Tibial nerve (tissue), 4 donors: ENCODE results near the gene DOCK9. TPM values are rescaled to one million over a fixed set of nuclear protein-coding genes. Genes with fewer than 3 reads are reported as not detected.

Experiments
- DNase-seq, 2 donors: peaks; one replicate each; pipeline ENCODE4 v3.0.0-alpha.2; 2019; ENCODE audit warnings: low spot score in 2 of 2
- H3K27ac ChIP-seq, 4 donors: fragments of 200-600 bp; sonication (generic) in 3 of 4; one replicate each; pipeline ENCODE4 v1.5.1; 2017 to 2019; ENCODE audit warnings: mild to moderate bottlenecking in 1 of 4
- H3K27me3 ChIP-seq, 2 donors: fragments of 200-600 bp; sonication (generic) in 1 of 2; one replicate each; pipeline versions ENCODE4 v1.5.1 to v1.6.0; 2017 to 2019
- H3K36me3 ChIP-seq, 3 donors: fragments of 200-600 bp; sonication (generic); one replicate each; pipeline ENCODE4 v1.5.1; 2018 to 2019
- H3K4me1 ChIP-seq, 4 donors: fragments of 200-600 bp; sonication (generic) in 3 of 4; one replicate each; pipeline ENCODE4 v1.5.1; 2017 to 2019
- H3K4me3 ChIP-seq, 4 donors: fragments of 200-600 bp; sonication (generic) in 3 of 4; one replicate each; pipeline ENCODE4 v1.5.1; 2017 to 2019; ENCODE audit warnings: mild to moderate bottlenecking in 1 of 4, moderate library complexity in 1 of 4
- H3K9me3 ChIP-seq, 4 donors: fragments of 200-600 bp; sonication (generic) in 3 of 4; one replicate each; pipeline ENCODE4 v1.5.1; 2017 to 2019
- CTCF ChIP-seq, 5 experiments: fragments of 200-600 bp in 3 of 5; fragments of 450-650 bp in 2 of 5; sonication (generic) in 3 of 5; IDR thresholded peaks; one replicate each; pipeline ENCODE4 v1.5.1; 2016 to 2019; ENCODE audit warnings: antibody characterized with exemption in 5 of 5, mild to moderate bottlenecking in 3 of 5, moderate library complexity in 2 of 5
- EP300 ChIP-seq, 2 donors: sonication (generic); formaldehyde crosslinking; IDR thresholded peaks; one replicate each; pipeline ENCODE4 v1.6.1; 2017; ENCODE audit warnings: antibody characterized with exemption in 2 of 2, mild to moderate bottlenecking in 1 of 2
- POLR2A ChIP-seq, 2 donors: fragments of 450-650 bp; IDR thresholded peaks; one replicate each; pipeline ENCODE4 v1.6.1; 2017; ENCODE audit warnings: antibody characterized with exemption in 2 of 2, mild to moderate bottlenecking in 2 of 2, moderate library complexity in 2 of 2
- WGBS, 2 donors: methylation state at CpG; one replicate each; pipeline ENCODE4 v1.1.5; 2018; 5-methylcytosine and 5-hydroxymethylcytosine counted together
- total RNA-seq, 4 donors: library from RNA; depleted of rRNA; stranded (reverse); fragments of >200 nt; gene quantifications; one replicate each; pipeline ENCODE4 v1.1.0, GENCODE V29; 2016

Gene DOCK9
- total RNA-seq, 4 donors from 2014 or later = 147 to 258 (median 243) TPM

- Histone ChIP-seq H3K4me1 (peaks cover 0 to 38% (median 10%) of the 10 kb centered on the region in 4 donors), H3K9me3 (no peaks in the 10 kb centered on the region), H3K27me3 (no peaks in the 10 kb centered on the region), H3K4me3 (no peak overlapping the region), H3K36me3 (no peaks in the 10 kb centered on the region), H3K27ac (peak overlapping the region in 2 of 4 donors; percentile 25 to 52)
- TF ChIP-seq POLR2A (IDR thresholded peaks at IDR 0.05) (no peak), CTCF (IDR thresholded peaks at IDR 0.05) (no peak), EP300 (IDR thresholded peaks at IDR 0.05) (no peak)
- DNase-seq = no peak
- WGBS, 2 donors = 64 to 68% methylated on average over 7 to 9 of the region's 9 CpGs
Measured at GRCh38 chr13:98997738-98998641, 20.1 kb upstream of the DOCK9 start.

GRCh38 chr13:98997011-98997730 is 19.3 kb upstream of the DOCK9 start:
- TF ChIP-seq EP300 (IDR thresholded peaks at IDR 0.05) (no peak), POLR2A (IDR thresholded peaks at IDR 0.05) (no peak), CTCF (IDR thresholded peaks at IDR 0.05) (no peak)
- no peak for DNase-seq
- Histone ChIP-seq H3K36me3 (no peaks in the 10 kb centered on the region), H3K27me3 (no peaks in the 10 kb centered on the region), H3K27ac (peak overlapping the region in 2 of 4 donors; percentile 25 to 52), H3K4me1 (peaks cover 0 to 37% (median 10%) of the 10 kb centered on the region in 4 donors), H3K9me3 (no peaks in the 10 kb centered on the region), H3K4me3 (no peak overlapping the region)
- WGBS, 2 donors = 83 to 84% methylated on average over 11 of the region's 11 CpGs

GRCh38 chr13:98996046-98996445 is 18.2 kb upstream of the DOCK9 start:
- TF ChIP-seq POLR2A (IDR thresholded peaks at IDR 0.05) = no peak
- no peak for TF ChIP-seq CTCF (IDR thresholded peaks at IDR 0.05)
- no peak for TF ChIP-seq EP300 (IDR thresholded peaks at IDR 0.05)
- no peaks in the 10 kb centered on the region for H3K36me3 ChIP-seq
- WGBS, 2 donors = 97% methylated on average over 5 of the region's 5 CpGs
- no peak for DNase-seq
- peaks cover 0 to 37% (median 10%) of the 10 kb centered on the region in 4 donors for H3K4me1 ChIP-seq
- no peaks in the 10 kb centered on the region for H3K27me3 ChIP-seq
- no peak overlapping the region for H3K4me3 ChIP-seq
- no peak overlapping the region for H3K27ac ChIP-seq
- no peaks in the 10 kb centered on the region for H3K9me3 ChIP-seq

- Histone ChIP-seq H3K9me3 (no peaks in the 10 kb centered on the region), H3K4me3 (no peak overlapping the region), H3K27ac (no peak overlapping the region), H3K36me3 (no peaks in the 10 kb centered on the region), H3K27me3 (no peaks in the 10 kb centered on the region), H3K4me1 (peaks cover 0 to 26% (median 6%) of the 10 kb centered on the region in 4 donors)
- no peak for TF ChIP-seq CTCF (IDR thresholded peaks at IDR 0.05)
- no peak for TF ChIP-seq POLR2A (IDR thresholded peaks at IDR 0.05)
- no peak for TF ChIP-seq EP300 (IDR thresholded peaks at IDR 0.05)
- DNase-seq = no peak
- 88 to 90% methylated on average over 6 of the region's 6 CpGs for WGBS, 2 donors
Measured at GRCh38 chr13:98994896-98995295, 17.0 kb upstream of the DOCK9 start.

- no peak overlapping the region for H3K27ac ChIP-seq
- H3K9me3 ChIP-seq = no peaks in the 10 kb centered on the region
- H3K4me1 ChIP-seq = peaks cover 0 to 18% (median 2%) of the 10 kb centered on the region in 4 donors
- TF ChIP-seq CTCF (IDR thresholded peaks at IDR 0.05) = no peak
- no peaks in the 10 kb centered on the region for H3K27me3 ChIP-seq
- no peak overlapping the region for H3K4me3 ChIP-seq
- no peaks in the 10 kb centered on the region for H3K36me3 ChIP-seq
- WGBS, 2 donors = 91 to 92% methylated on average over 2 of the region's 2 CpGs
- no peak for DNase-seq
Measured at GRCh38 chr13:98994080-98994479, 16.2 kb upstream of the DOCK9 start.
